Suprapubic skin (tissue), 4 donors: ENCODE data around the gene PDE9A. TPM values are rescaled to one million over a fixed set of nuclear protein-coding genes. Genes with fewer than 3 reads are reported as not detected.

ENCODE experiments used
- DNase-seq, 2 donors: peaks; one replicate each; pipeline ENCODE4 v3.0.0-alpha.2; 2019; ENCODE audit warnings: low spot score in 2 of 2
- H3K27ac ChIP-seq: fragments of 200-600 bp; sonication (generic); one replicate; pipeline ENCODE4 v1.5.1; 2019
- H3K27me3 ChIP-seq: fragments of 200-600 bp; sonication (generic); one replicate; pipeline ENCODE4 v1.5.1; 2019
- H3K36me3 ChIP-seq: fragments of 200-600 bp; sonication (generic); one replicate; pipeline ENCODE4 v1.5.1; 2019
- H3K4me1 ChIP-seq: fragments of 200-600 bp; sonication (generic); one replicate; pipeline ENCODE4 v1.5.1; 2019
- H3K4me3 ChIP-seq: fragments of 200-600 bp; sonication (generic); one replicate; pipeline ENCODE4 v1.5.1; 2019; ENCODE audit warnings: mild to moderate bottlenecking
- H3K9me3 ChIP-seq: fragments of 200-600 bp; sonication (generic); one replicate; pipeline ENCODE4 v1.5.1; 2019
- EP300 ChIP-seq: sonication (generic); formaldehyde crosslinking; IDR thresholded peaks from one replicate; pipeline ENCODE4 v1.6.1; 2017; ENCODE audit warnings: antibody characterized with exemption
- POLR2A ChIP-seq, 2 donors: fragments of 450-650 bp; IDR thresholded peaks; one replicate each; pipeline ENCODE4 v1.6.1; 2017; ENCODE audit warnings: antibody characterized with exemption in 2 of 2, mild to moderate bottlenecking in 2 of 2, moderate library complexity in 2 of 2
- POLR2AphosphoS5 ChIP-seq, 3 donors: sonication (generic); formaldehyde crosslinking; IDR thresholded peaks; one replicate each; pipeline ENCODE4 v1.6.1; 2017; ENCODE audit warnings: antibody characterized with exemption in 3 of 3
- WGBS: methylation state at CpG from one replicate; pipeline ENCODE4 v1.1.5; 2018; 5-methylcytosine and 5-hydroxymethylcytosine counted together
- total RNA-seq, 4 donors: library from RNA; depleted of rRNA; stranded (reverse); fragments of >200 nt; gene quantifications; one replicate each; pipeline ENCODE4 v1.1.0, GENCODE V29; 2016
- TF ChIP-seq, protein P1 (sequence below), 2 donors: fragments of 200-600 bp in 1 of 2; fragments of 450-650 bp in 1 of 2; sonication (generic) in 1 of 2; IDR thresholded peaks; one replicate each; pipeline ENCODE4 v1.5.1; 2016 to 2019; ENCODE audit warnings: antibody characterized with exemption in 2 of 2, mild to moderate bottlenecking in 1 of 2, moderate library complexity in 1 of 2

Gene PDE9A
- total RNA-seq, 4 donors from 2014 or later = 4.5 to 12.0 (median 7.1) TPM

DNA sequence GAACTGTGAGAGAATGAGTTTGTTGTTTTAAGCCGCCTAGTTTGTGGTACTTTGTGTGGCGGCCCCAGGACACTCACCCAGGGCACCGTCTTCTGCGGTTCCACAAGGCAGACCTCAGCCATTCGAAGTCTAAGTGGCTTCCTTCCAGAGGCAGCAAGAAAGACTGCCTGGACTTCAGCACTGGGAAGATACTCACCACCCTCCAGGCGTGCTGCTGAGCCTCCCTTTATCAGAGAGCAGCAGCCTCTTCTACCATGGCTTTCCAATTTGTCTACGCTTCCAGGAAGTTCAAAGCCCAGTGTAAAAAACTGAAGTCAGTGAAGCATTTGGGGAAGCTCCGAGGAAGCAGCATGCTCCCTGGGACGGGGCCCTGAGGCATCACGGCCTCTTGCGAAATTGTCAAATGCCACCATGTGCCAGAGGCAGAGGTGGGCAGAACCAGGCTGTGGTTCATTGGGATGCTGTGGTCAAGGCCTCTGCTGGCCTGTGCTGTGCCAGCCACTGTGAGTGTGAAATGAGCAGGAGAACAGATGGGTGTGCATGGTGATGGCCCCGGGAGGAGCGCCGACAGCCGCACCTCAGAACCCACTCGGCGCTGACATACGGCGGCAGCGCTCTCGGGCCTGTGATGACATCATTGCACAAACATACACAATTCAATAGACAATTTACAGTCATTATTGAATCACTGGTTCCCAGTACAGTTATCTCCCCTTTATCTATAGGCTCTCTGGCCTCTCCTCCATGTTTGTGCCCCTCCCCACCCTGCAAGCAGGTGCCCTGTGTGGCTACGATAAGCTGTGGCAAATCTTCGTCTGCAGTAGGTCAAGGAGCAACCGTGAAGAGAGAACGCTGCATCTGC, 110.4 kb downstream of the PDE9A start:
- H3K27ac ChIP-seq = no peak overlapping the region
- peaks cover 13% of the 10 kb centered on the region for H3K27me3 ChIP-seq
- TF ChIP-seq POLR2AphosphoS5 (IDR thresholded peaks at IDR 0.05) (no peak), POLR2A (IDR thresholded peaks at IDR 0.05) (no peak), EP300 (no peak)
- TF ChIP-seq, protein P1, sequence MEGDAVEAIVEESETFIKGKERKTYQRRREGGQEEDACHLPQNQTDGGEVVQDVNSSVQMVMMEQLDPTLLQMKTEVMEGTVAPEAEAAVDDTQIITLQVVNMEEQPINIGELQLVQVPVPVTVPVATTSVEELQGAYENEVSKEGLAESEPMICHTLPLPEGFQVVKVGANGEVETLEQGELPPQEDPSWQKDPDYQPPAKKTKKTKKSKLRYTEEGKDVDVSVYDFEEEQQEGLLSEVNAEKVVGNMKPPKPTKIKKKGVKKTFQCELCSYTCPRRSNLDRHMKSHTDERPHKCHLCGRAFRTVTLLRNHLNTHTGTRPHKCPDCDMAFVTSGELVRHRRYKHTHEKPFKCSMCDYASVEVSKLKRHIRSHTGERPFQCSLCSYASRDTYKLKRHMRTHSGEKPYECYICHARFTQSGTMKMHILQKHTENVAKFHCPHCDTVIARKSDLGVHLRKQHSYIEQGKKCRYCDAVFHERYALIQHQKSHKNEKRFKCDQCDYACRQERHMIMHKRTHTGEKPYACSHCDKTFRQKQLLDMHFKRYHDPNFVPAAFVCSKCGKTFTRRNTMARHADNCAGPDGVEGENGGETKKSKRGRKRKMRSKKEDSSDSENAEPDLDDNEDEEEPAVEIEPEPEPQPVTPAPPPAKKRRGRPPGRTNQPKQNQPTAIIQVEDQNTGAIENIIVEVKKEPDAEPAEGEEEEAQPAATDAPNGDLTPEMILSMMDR (IDR thresholded peaks at IDR 0.05) = no peak
- H3K9me3 ChIP-seq = no peaks in the 10 kb centered on the region
- H3K4me1 ChIP-seq = no peaks in the 10 kb centered on the region
- H3K4me3 ChIP-seq = no peak overlapping the region
- 85% methylated on average over 25 of the region's 25 CpGs for WGBS
- no peak for DNase-seq
- H3K36me3 ChIP-seq = peaks cover 18% of the 10 kb centered on the region

DNA sequence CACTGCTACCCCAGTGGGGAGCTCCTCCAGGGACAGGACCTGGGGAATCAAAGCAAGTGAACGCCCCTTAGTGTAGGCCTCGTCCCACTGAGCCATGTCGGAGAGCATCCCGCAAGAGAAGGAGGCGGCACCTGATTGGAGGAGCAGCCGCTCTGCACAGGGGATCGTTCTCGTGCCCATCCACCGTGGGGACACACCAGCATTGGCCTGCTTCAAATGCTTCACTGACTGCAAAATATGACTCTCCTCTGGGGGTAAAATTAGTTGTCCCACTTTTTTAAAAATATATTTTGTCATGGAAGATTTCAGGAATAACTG, 111.0 kb downstream of the PDE9A start:
- no peak overlapping the region for H3K27ac ChIP-seq

GRCh38 chr21:42764883-42765282, 111.5 kb downstream of the PDE9A start:
- H3K9me3 ChIP-seq = no peaks in the 10 kb centered on the region
- no peaks in the 10 kb centered on the region for H3K4me1 ChIP-seq
- TF ChIP-seq POLR2AphosphoS5 (IDR thresholded peaks at IDR 0.05) = no peak
- no peak for TF ChIP-seq EP300
- no peak for TF ChIP-seq POLR2A (IDR thresholded peaks at IDR 0.05)
- TF ChIP-seq, protein P1 (IDR thresholded peaks at IDR 0.05) = no peak
- peaks cover 29% of the 10 kb centered on the region for H3K36me3 ChIP-seq
- H3K27ac ChIP-seq = no peak overlapping the region
- WGBS = 95% methylated on average over 1 of the region's 1 CpG
- DNase-seq = no peak
- peaks cover 13% of the 10 kb centered on the region for H3K27me3 ChIP-seq
- no peak overlapping the region for H3K4me3 ChIP-seq

More for the DNA sequence above, 111.0 kb downstream of the PDE9A start:
- Histone ChIP-seq H3K36me3 (peaks cover 24% of the 10 kb centered on the region), H3K4me1 (no peaks in the 10 kb centered on the region), H3K9me3 (no peaks in the 10 kb centered on the region), H3K27me3 (peaks cover 13% of the 10 kb centered on the region), H3K4me3 (no peak overlapping the region)
- WGBS = 95% methylated on average over 9 of the region's 9 CpGs
- no peak for TF ChIP-seq POLR2AphosphoS5 (IDR thresholded peaks at IDR 0.05)
- no peak for TF ChIP-seq POLR2A (IDR thresholded peaks at IDR 0.05)
- no peak for TF ChIP-seq EP300
- TF ChIP-seq, protein P1 (IDR thresholded peaks at IDR 0.05) = no peak
- no peak for DNase-seq

DNA sequence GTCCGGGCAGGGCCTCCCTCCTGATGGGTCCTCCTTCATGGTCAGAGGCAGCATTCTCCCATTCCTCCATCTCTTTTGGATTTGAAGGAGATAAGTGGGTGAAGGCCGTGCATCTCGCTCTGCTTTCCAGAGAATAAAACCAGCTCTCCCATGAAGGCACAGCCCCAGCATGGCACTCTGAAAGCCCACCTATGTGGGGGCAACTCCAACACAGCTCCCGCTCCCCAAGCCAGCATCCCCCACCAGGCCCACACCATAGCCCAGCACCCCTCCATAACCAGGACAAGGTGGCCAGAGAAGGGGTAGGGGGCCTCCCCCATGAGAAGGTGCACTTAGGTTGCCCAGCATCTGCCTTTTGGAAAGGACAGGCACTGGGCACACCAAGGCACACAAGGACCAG, 112.2 kb downstream of the PDE9A start:
- 100% methylated on average over 3 of the region's 4 CpGs for WGBS
- TF ChIP-seq POLR2A (IDR thresholded peaks at IDR 0.05) (no peak), POLR2AphosphoS5 (IDR thresholded peaks at IDR 0.05) (no peak)
- no peak overlapping the region for H3K4me3 ChIP-seq
- DNase-seq = no peak
- no peak overlapping the region for H3K27ac ChIP-seq
- H3K4me1 ChIP-seq = no peaks in the 10 kb centered on the region
- peaks cover 11% of the 10 kb centered on the region for H3K27me3 ChIP-seq
- H3K9me3 ChIP-seq = no peaks in the 10 kb centered on the region
- peaks cover 37% of the 10 kb centered on the region for H3K36me3 ChIP-seq

- H3K9me3 ChIP-seq = no peaks in the 10 kb centered on the region
- no peak overlapping the region for H3K27ac ChIP-seq
- H3K4me1 ChIP-seq = no peaks in the 10 kb centered on the region
- TF ChIP-seq POLR2A (IDR thresholded peaks at IDR 0.05) = no peak
- TF ChIP-seq POLR2AphosphoS5 (IDR thresholded peaks at IDR 0.05) = no peak
- TF ChIP-seq, protein P1 (IDR thresholded peaks at IDR 0.05) = no peak
- no peak for TF ChIP-seq EP300
- no peak for DNase-seq
- peaks cover 38% of the 10 kb centered on the region for H3K36me3 ChIP-seq
- no peak overlapping the region for H3K4me3 ChIP-seq
- no peaks in the 10 kb centered on the region for H3K27me3 ChIP-seq
- WGBS = 88% methylated on average over 17 of the region's 27 CpGs
Measured at GRCh38 chr21:42766739-42767560, 113.5 kb downstream of the PDE9A start.
